Activated T-cell treated with anti-CD3 and anti-CD28 coated beads, Interleukin-2, amount 50 U/mL, for 24 hours (primary cell): Measurements from ENCODE around the gene ZNF514.
"Not testable (repeated sequence)": the region's sequence is repeated elsewhere in the genome, so short reads cannot be mapped to it uniquely, and the experiment has no call there.

Source experiments
- DNase-seq: peaks from one replicate; pipeline ENCODE4 v3.0.0-alpha.2; 2020
- H3K27ac Mint-ChIP-seq: 2 replicates; pipeline ENCODE4 v1.8.0; 2020; ENCODE audit warnings: mild to moderate bottlenecking, mixed read lengths
- H3K27me3 Mint-ChIP-seq: 2 replicates; pipeline ENCODE4 v1.8.0; 2020; ENCODE audit warnings: mixed read lengths
- H3K36me3 Mint-ChIP-seq: 2 replicates; pipeline ENCODE4 v1.8.0; 2020; ENCODE audit warnings: low read depth, mixed read lengths
- H3K4me1 Mint-ChIP-seq: 2 replicates; pipeline ENCODE4 v1.8.0; 2020; ENCODE audit warnings: low read depth, mixed read lengths
- H3K4me3 Mint-ChIP-seq: 2 replicates; pipeline ENCODE4 v1.8.0; 2020; ENCODE audit warnings: mild to moderate bottlenecking, moderate library complexity, mixed read lengths
- H3K9me3 Mint-ChIP-seq: 2 replicates; pipeline ENCODE4 v1.8.0; 2020; ENCODE audit warnings: mixed read lengths

The ZNF514 gene

GRCh38 chr2:95106081-95106480 is 53.6 kb downstream of the ZNF514 start:
- peaks cover 88% of the 10 kb centered on the region for H3K36me3 Mint-ChIP-seq
- no peak for DNase-seq

DNA sequence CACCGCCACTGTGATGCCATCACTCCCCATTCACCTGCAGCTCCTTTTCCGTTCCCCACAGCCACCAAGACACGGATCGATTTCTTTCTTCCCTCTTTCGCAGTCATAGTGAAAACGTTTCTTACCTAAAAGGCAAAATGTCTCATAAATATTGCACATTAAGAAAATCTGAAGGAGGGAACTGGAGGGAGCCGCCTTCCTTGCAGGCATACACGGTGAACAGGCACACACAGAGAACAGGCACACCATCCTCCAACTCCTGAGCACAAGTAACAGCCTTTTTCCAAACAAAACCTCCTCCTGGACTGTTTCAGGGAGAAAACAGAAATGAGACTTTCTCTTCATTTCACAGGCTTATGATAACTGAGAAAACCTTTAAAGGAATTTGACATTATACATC is 55.0 kb downstream of the ZNF514 start:
- no peak overlapping the region for H3K4me3 Mint-ChIP-seq
- no peaks in the 10 kb centered on the region for H3K9me3 Mint-ChIP-seq
- DNase-seq, result no peak
- H3K4me1 Mint-ChIP-seq, result peaks cover 2% of the 10 kb centered on the region
- H3K36me3 Mint-ChIP-seq, result peaks cover 90% of the 10 kb centered on the region
- H3K27me3 Mint-ChIP-seq, result no peaks in the 10 kb centered on the region
- H3K27ac Mint-ChIP-seq, result peak overlapping the region; percentile 0

More at GRCh38 chr2:95106081-95106480, 53.6 kb downstream of the ZNF514 start:
- H3K27me3 Mint-ChIP-seq, result no peaks in the 10 kb centered on the region
- no peaks in the 10 kb centered on the region for H3K4me1 Mint-ChIP-seq
- no peak overlapping the region for H3K4me3 Mint-ChIP-seq
- H3K27ac Mint-ChIP-seq, result no peak overlapping the region
- no peaks in the 10 kb centered on the region for H3K9me3 Mint-ChIP-seq

- no peak for DNase-seq
- Mint-ChIP-seq H3K4me3 (no peak overlapping the region), H3K27ac (peak overlapping the region; percentile 26), H3K36me3 (peaks cover 91% of the 10 kb centered on the region), H3K4me1 (peaks cover 25% of the 10 kb centered on the region), H3K27me3 (no peaks in the 10 kb centered on the region), H3K9me3 (no peaks in the 10 kb centered on the region)
Observed at GRCh38 chr2:95099910-95100309, 59.7 kb downstream of the ZNF514 start.

GRCh38 chr2:95098273-95098672 is 61.4 kb downstream of the ZNF514 start:
- H3K4me3 Mint-ChIP-seq, DNase-seq, H3K9me3 Mint-ChIP-seq, H3K27me3 Mint-ChIP-seq, H3K27ac Mint-ChIP-seq: not testable (repeated sequence)
- Mint-ChIP-seq H3K4me1 (peaks cover 28% of the 10 kb centered on the region), H3K36me3 (peaks cover 97% of the 10 kb centered on the region)
